ENCODE measurements around the gene C6.

DNA sequence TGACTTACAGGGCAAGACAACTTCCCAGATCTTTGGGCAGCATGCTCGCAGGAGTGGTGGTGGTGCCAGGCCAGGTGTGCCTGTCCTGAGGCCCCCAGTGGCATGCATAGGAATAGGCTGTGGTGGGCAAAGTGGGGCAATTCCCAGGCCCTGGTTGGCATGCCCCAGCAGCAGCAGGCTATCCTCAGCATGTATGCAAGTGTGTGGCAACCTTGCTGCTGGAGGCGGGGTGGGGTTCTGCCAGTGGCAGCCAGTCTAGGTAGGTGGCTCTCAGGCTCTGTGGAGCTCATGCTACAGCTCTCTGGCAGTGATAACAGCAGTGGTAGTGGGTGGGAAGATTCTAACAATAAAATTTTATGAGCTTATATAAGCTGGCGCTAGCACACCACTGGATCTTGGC lies 27.7 kb upstream of the C6 start:
- no peak for TF ChIP-seq KLF1 (tag by site-specific recombination; IDR thresholded peaks at IDR 0.05)
- TF ChIP-seq, protein P1, sequence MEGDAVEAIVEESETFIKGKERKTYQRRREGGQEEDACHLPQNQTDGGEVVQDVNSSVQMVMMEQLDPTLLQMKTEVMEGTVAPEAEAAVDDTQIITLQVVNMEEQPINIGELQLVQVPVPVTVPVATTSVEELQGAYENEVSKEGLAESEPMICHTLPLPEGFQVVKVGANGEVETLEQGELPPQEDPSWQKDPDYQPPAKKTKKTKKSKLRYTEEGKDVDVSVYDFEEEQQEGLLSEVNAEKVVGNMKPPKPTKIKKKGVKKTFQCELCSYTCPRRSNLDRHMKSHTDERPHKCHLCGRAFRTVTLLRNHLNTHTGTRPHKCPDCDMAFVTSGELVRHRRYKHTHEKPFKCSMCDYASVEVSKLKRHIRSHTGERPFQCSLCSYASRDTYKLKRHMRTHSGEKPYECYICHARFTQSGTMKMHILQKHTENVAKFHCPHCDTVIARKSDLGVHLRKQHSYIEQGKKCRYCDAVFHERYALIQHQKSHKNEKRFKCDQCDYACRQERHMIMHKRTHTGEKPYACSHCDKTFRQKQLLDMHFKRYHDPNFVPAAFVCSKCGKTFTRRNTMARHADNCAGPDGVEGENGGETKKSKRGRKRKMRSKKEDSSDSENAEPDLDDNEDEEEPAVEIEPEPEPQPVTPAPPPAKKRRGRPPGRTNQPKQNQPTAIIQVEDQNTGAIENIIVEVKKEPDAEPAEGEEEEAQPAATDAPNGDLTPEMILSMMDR (tag by site-specific recombination; IDR thresholded peaks at IDR 0.05): no peak
- TF ChIP-seq YY1 (tag by site-specific recombination; IDR thresholded peaks at IDR 0.05): no peak
- TF ChIP-seq ZBTB7A (tag by site-specific recombination; IDR thresholded peaks at IDR 0.05; ENCODE audit: low read depth): no peak
- no peak for TF ChIP-seq ZNF391 (tag by site-specific recombination; IDR thresholded peaks at IDR 0.05; ENCODE audit: borderline replicate concordance, low read depth)
- TF ChIP-seq ZNF585B (tag by site-specific recombination; IDR thresholded peaks at IDR 0.05): no peak
- TF ChIP-seq ZNF24 (tag by site-specific recombination; IDR thresholded peaks at IDR 0.05): no peak
- no peak for TF ChIP-seq ZNF521 (tag by site-specific recombination; IDR thresholded peaks at IDR 0.05)
- no peak for TF ChIP-seq ZNF664 (tag by site-specific recombination; IDR thresholded peaks at IDR 0.05)
- TF ChIP-seq, protein P2, sequence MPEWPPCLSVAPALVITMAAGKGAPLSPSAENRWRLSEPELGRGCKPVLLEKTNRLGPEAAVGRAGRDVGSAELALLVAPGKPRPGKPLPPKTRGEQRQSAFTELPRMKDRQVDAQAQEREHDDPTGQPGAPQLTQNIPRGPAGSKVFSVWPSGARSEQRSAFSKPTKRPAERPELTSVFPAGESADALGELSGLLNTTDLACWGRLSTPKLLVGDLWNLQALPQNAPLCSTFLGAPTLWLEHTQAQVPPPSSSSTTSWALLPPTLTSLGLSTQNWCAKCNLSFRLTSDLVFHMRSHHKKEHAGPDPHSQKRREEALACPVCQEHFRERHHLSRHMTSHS (tag by site-specific recombination; IDR thresholded peaks at IDR 0.05): no peak

Measured in HEK293 (cell line).